Activated CD4-positive, alpha-beta T cell treated with anti-CD3 and anti-CD28 coated beads, Interleukin-2, amount 50 U/mL, for 24 hours (primary cell): ENCODE data around the gene SESN1.
"Not testable (repeated sequence)": the region's sequence is repeated elsewhere in the genome, so short reads cannot be mapped to it uniquely, and the experiment has no call there.

Experiments
- DNase-seq, 2 donors: peaks; one replicate each; pipeline ENCODE4 v3.0.0-alpha.2; 2020; ENCODE audit warnings: low read depth in 1 of 2, low spot score in 1 of 2

The SESN1 gene

DNA sequence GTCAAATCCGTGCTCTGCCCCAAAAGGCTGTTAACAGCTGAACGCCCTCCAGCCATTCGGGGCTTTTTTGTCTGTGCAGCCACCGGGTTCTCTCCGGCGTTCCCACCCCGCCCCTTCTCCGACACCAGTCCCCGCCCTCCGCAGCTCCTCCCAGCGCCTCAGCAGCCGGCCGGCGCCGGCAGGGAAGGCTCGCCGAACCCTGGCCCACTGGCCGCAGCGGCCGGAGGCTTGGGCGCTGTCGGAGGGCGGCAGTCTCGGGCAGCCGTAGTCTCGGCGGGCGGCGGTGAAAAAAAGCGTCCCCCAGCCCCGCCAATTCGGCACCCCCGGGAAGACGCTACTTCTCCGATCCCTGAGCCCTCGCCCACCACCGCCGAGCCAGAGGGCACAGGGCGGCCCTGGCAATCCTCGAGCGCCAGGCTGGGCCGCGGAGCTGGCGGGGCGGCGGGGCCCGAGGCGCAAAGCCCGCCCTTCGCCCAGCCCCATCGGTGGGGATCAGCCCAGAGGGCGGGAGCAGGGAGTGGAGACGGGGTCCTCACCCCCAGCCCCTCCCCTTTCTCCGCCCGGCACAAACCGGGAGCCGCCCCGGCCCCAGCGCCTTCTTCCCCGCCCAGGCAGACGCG is at the start of gene SESN1:
SESN1 (minus strand) TSS at position 431 of the 620 bp plus-strand sequence. CDS start 773 bp downstream, outside the sequence.
- DNase-seq = peak; percentile 65 to 77

DNA sequence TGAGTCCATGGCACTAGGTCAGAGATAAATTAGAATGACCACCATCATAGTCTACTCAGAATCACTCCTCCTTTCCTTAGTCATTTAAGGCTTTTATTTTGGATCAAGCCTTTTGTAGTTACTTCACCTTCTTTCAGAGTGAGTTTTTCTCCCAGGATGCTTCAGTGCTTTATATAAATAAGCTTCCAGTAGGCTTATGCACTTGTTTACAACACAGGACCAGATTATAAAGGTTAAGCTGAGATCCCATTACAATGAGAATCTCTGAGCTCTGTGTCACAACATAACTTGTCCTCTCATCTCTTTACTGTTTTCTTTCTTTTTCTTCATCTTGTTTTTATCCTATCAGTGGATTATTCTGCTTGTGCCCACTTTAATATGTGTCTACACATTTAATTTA is 48.5 kb upstream of the SESN1 start:
- no peak for DNase-seq

DNA sequence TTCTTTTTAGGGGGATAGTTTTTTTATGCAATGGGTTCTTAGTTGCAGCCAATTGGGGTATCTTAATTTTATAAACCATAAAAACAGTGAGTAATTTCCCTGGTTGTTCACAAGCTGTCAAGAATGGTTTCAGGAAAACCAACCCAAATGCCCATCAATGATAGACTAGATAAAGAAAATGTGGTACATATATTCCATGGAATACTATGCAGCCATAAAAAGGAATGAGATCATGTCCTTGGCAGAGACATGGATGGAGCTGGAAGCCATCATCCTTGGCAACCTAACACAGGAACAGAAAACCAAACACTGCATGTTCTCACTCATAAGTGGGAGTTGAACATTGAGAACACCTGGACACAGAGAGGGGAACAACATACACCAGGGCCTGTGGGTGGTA is 47.4 kb upstream of the SESN1 start:
- not testable (repeated sequence) for DNase-seq

DNA sequence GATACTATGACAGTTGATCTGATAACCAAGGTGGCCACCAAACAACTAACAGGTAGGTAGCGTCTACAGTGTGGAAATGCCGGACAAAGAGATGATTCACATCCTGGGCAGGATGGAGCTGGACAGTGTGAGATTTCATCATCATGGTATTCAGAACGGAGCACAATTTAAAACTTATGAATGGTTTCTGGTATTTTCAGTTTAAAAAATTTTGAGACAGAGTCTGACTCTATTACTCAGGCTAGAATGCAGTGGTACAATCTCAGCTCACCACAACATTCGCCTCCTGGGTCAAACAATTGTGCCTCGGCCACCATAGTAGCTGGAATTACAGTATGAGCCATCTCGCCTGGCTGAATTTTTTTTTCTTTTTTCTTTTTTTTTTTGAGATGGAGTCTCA is 44.5 kb upstream of the SESN1 start:
- DNase-seq = no peak

DNA sequence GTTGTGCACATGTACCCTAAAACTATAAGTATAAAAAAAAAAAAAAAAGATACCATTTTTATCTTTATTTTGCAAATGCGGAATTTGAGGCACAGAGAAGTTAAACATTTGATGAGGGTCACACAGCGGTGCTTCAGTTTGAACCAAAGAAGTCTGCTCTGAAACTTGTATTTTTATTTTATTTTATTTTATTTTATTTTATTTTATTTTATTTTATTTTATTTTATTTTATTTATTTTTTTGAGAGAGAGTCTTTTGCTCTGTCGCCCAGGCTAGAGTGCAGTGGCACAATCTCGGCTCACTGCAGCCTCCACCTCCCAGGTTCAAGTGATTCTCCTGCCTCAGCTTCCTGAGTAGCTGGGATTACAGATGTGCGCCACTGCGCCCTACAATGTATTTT is 41.9 kb upstream of the SESN1 start:
- not testable (repeated sequence) for DNase-seq

DNA sequence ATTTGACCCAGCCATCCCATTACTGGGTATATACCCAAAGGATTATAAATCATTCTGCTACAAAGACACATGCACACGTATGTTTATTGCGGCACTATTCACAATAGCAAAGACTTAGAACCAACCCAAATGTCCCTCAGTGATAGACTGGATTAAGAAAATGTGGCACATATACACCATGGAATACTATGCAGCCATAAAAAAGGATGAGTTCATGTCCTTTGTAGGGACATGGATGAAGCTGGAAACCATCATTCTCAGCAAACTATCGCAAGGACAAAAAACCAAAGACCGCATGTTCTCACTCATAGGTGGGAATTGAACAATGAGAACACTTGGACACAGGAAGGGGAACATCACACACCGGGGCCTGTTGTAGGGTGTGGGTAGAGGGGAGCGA is 41.4 kb upstream of the SESN1 start:
- not testable (repeated sequence) for DNase-seq

DNA sequence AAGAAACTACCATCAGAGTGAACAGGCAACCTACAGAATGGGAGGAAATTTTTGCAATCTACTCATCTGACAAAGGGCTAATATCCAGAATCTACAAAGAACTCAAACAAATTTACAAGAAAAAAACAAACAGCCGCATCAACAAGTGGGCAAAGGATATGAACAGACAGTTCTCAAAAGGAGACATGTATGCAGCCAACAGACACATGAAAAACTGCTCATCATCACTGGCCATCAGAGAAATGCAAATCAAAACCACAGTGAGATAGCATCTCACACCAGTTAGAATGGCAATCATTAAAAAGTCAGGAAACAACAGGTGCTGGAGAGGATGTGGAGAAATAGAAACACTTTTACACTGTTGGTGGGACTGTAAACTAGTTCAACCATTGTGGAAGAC is 41.0 kb upstream of the SESN1 start:
- not testable (repeated sequence) for DNase-seq

DNA sequence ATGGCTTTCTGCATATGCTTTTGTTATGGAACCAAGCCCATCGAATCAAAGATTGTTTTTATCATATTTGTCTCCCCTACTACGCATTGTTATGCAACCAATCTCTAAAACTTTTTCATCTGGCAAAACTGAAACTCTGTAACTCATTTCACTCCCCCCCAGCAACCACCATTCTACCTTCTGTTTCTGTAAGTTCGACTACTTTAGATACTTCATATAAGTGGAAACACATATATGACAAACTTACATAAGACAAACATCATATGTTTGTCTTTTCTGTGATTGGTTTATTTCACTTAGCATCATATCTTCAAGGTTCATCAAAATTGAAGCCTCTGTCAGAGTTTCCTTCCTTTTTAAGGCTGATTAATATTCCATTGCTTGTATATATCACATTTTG is 35.4 kb upstream of the SESN1 start:
- no peak for DNase-seq

DNA sequence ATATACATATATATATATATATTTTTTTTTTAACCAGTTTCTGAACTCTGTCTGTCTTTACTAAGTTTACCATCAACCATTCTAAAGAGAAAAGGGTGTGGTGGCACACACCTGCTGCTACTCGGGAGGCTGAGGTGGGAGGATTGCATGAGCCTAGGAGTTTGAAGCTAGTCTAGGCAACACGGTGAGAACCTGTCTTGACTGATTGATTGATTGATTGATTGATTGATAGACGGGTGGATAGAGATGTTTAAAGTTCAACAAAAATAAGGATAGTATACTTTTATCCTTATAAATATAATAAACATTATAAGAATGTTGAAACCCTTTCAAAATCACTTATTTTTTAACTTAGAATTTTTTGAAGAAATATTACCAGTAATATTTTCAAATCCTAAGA is 30.9 kb upstream of the SESN1 start:
- DNase-seq = no peak

DNA sequence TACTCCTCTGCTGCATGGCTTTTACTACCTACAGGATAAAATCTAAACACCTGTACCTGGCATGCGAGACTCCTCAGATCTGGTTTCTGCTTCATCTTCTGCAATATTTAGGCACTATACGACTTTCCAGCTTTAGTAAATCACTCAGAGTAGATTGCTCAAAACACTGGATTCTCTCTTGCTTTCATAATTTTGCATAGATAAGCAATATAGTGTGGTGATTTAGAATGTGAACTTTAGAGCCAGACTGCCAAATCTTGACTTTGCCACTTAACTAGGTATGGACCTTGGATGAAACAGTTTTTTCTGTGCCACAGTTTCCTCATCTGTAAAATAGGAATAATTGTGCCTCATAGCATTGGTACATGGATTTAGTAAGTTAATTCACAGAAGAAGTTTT is 29.6 kb upstream of the SESN1 start:
- DNase-seq = no peak

DNA sequence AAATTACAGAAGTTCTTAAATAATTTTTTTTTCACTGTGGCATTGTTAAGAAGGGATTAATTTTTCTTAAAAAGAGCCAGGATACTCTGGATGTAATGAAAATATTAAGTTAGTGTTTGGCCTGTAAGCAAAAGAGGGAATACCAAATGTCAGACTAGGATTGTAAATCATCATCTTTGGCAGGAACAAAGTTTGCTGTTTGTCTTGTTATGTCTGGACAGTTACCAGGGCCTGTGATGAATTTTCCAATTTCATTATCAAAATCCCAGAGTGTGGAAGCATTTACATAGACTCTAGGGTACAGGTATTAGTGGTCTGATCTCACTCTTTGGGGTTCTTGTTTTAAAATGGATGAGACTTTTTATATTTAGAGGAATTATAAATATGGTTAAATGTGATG is 26.8 kb upstream of the SESN1 start:
- no peak for DNase-seq

DNA sequence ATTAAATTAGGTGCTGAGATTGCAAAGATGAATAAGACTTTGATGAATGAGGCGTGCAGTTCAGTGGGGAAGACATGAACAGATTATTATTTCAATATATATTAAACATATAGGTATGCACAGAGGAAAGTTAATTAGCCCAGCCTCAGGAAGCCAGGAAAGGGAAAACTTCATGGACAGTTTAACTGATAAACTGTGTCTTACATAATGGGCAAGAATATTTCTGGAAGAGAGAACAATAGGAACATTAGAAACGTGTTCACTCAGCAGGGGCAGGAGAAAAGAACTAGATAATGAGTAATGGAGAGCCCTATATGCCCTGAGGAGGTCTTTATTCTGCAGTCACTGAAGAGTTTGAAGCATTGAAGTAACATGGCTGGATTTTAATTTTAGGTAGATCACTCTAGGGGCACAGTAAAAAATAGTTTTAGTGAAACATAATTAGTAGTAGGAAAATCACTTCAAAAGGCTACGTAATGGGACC is 24.3 kb upstream of the SESN1 start:
- DNase-seq = no peak

DNA sequence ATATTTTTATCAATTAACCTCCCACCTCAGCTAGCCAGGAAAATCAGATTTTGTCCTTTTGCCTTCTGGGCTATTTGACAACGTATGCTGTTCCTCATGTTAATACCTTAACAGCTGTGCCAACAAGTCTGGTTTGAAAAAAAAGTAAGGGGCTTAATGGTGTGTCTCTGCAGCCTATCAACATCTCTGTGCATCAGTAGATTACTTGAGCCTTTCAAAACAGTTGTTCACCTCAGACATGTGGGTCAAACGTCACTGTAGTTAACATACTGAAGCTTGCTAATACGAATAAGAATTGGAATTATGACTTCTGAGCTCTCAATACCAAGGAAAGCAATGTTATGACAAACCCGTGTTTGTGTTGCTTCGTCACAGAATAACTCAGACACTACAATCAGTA is 23.7 kb upstream of the SESN1 start:
- no peak for DNase-seq

DNA sequence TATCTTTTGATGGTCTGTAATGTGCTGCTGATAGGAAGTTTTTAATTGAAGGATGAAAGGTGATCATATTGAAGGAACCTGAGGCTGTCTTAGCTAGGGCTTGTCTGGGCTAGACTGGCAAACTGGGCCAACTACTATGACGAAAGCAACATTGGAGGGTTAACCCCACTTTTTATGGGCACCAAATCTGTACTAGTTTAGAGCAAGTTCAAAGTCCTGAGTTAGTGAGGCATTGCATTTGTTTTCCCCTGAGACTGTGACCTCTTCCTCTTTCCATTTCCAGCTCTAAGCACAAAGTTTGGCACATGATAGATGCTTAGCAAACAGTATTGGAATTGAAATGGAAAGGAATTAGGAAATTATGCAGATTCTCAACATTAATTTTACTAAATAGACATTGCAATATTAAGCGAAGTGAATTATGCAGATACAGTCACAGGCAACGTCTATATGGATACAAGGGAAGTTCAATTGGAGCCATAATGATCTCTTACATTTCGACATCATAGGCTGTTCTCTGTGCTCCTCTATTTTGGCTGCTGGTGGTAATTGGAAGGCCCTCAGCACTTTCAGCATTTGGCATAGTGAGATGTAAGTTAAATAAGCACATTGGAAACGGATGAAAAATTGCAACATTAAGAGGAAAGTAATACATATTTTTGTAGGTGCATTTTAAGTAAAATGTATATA is 22.8 kb upstream of the SESN1 start:
- no peak for DNase-seq

DNA sequence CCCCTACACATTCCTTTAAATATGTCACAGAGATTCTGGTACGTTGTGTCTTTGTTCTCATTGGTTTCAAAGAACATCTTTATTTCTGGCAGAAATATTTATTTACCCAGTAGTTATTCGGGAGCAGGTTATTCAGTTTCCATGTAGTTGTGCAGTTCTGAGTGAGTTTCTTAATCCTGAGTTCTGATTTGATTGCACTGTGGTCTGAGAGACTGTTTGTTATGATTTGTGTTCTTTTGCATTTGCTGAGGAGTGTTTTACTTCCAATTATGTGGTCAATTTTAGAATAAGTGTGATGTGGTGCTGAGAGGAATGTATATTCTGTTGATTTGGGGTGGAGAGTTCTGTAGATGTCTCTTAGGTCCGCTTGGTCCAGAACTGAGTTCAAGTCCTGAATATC is 18.0 kb upstream of the SESN1 start:
- DNase-seq = not testable (repeated sequence)

DNA sequence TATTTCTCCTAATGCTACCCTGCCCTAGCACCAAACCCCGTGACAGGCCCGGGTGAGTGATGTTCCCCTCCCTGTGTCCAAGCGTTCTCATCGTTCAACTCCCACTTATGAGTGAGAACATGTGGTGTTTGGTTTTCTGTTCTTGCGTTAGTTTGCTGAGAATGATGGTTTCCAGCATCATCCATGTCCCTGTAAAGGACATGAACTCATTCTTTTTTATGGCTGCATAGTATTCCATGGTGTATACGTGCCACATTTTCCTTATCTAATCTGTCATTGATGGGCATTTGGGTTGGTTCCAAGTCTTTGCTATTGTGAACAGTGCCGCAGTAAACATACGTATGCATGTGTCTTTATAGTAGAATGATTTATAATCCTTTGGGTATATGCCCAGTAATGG is 15.0 kb upstream of the SESN1 start:
- DNase-seq = not testable (repeated sequence)

DNA sequence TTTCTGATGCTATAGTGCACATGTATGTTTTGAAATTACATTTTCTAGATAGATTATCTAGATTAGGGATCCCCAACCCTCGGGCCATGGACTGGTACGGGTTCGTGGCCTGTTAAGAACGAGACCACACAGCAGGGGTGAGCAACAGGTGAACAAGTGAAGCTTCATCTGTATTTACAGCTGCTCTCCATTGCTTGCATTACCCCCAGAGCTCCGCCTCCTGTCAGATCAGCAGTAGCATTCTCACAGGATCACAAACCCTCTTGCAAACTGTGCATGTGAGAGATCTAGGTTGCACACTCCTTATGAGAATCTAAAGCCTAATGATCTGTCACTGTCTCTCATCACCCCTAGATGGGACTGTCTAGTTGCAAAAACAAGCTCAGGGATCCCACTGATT is 11.0 kb upstream of the SESN1 start:
- DNase-seq = no peak

DNA sequence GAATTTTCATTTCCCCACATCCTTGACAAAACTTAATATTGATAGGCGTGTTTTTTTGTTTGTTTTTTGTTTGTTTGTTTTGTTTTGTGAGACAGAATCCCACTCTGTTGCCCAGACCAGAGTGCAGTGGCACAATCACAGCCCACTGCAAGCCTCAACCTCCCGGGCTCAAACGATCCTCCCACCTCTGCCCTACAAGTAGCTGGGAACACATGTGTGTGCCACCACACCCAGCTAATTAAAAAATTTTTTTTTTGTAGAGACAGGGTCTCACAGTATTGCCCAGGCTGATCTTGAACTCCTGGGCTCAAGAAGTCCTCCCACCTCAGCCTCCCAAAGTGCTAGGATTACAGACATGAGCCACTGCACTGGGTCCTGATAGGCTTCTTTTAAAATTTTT is 9.9 kb upstream of the SESN1 start:
- no peak for DNase-seq

DNA sequence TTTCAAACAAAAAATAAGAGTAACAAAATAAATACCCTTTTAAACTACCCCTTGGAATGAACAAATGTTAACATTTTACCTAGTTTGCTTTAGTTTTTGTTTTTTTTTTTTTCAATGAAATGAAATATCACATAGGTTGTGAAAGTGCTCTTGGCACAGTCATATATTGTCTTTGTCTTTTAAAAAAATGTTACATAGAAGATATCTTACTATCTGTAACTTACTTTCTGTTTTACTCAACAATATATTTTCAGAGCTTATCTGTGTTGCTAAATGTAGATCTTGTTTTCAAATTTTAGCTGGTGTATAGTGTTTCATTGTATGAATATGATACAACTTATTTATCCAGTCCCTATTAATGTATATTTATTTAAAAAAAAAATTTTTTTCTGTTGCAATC is 9.3 kb upstream of the SESN1 start:
- DNase-seq = no peak

DNA sequence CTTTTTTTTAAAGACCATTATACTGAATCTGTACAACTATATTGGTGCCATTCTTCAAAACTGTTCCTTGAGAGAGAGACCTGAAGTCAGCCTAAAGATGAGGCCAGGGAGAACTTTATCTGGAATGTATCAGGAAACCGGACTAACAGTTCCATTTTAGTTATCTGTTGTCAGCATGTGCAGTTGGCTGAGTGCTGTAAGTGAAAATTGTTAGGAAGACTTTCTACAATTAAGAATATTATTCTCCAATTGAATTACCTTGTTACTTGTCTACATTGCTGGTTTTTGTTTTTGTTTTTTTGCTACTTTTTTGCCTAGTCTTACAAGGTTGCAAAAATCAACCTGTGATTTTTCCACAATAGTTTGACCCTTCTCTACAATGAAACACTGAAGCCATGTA is 8.1 kb upstream of the SESN1 start:
- no peak for DNase-seq

DNA sequence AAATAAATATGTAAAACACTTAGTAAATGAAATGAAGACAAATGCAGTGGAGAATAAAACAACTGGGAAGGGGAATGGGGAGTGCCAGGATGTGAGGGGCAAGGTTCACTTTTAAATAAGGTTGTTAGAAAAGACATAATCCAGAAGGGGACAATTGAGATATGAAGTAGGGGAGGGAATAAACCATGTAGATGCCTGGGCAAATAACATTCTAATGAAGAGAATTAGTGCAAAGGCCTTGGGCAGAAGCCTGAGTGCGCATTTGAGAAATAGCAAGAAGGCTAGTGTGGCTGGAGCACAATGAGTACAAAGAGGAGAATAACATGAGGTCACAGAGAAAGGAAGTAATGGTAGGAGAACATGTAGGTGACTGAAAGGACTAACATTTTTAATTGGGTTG is 3.0 kb upstream of the SESN1 start:
- DNase-seq = no peak

DNA sequence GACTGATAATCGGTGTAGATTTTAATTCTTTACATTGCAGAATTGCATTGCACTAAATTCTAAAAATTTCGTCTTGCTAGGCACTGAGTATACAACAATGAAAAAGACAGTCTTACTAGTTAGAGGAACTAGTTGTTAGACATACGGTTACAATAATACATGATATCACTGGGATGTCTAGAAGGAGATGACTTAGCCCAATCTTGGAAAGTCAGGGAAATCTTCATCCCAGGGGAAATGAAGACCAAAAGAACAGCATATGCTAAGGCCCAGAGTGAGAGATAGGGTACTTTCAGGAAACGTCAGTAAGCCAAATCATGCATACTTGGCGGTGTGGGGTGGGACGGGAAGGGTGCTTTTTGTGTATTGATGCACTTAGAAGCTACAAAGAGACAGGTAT is 1.6 kb upstream of the SESN1 start:
- DNase-seq = no peak

DNA sequence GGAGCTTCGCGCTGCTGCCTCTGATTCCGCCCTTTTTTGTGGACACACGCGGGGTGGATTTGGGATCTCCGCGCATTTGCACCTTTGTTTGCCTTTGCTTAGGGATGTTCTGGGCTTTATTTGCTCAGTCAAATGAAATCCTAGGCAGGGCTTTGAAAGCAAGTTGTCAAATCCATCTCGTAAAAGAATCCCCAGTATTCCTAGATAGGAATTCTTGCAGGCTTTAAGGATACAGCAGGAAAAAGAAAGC is 1.1 kb upstream of the SESN1 start:
- no peak for DNase-seq
